GM21786 (cell line): Measurements from ENCODE around the gene SLC39A2.
"Not testable (repeated sequence)": the region's sequence is repeated elsewhere in the genome, so short reads cannot be mapped to it uniquely, and the experiment has no call there.

Source experiments
- ATAC-seq: cut with Tn5 transposase; IDR thresholded peaks from one replicate; pipeline ENCODE4 v1.9.1; 2021; ENCODE audit not compliant: unreplicated experiment

SLC39A2 gene

DNA sequence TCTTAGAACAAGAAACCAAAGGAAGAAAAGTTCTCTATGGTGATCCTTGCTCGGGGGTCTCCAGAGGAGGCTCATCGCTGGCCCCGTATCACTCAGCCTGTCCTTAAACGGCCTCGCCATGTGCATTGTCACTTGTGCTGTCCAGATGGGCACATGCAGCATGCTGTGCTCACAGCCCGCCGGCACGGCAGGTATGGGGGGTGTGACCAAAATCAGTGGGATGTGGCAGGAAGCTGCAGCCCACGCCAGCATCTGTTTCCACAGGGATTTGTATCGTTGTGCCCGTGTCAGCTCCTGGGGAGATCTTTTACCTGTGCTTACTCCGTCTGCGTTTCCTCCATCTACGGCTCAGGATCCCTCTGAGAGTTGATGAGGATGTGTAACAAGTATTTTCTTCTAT lies 2.6 kb upstream of the SLC39A2 start:
- ATAC-seq, result no peak

DNA sequence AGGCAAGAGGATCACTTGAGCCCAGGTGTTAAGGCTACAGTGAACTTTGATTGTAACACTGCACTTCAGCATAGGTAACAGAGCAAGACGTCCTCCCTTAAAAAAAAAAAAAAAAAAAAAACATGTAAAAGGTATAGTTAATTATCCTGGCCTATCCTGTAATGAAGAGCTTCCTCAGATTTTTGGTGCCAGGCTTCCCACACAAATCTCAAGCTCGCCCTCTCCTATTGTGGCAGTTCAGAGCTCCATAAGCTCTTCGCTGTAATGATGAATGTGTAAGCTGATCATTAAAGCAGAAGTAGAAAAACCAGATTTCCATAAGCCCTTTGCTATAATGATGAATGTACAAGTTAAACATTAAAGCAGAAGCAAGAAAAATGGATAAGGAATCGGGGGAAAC lies 2.0 kb upstream of the SLC39A2 start:
- no peak for ATAC-seq

DNA sequence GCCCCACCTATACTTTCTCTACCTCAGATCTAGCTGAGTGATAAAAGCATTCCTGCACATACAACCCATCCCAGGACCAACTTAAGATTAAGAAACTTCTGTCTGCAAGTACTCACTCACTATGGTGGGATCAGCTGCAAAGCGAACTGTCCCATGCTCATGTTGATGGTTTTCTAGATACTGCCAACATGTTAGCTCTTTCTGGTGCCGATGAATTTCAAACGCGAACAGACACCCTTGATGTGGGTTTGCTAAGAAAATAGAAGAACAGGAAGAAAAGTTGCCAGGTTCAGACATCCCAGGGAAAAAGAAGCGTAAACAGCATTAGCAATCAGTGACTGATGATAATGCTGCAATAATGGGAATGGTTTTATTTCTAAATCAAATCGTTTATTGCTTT lies 1.5 kb upstream of the SLC39A2 start:
- no peak for ATAC-seq

DNA sequence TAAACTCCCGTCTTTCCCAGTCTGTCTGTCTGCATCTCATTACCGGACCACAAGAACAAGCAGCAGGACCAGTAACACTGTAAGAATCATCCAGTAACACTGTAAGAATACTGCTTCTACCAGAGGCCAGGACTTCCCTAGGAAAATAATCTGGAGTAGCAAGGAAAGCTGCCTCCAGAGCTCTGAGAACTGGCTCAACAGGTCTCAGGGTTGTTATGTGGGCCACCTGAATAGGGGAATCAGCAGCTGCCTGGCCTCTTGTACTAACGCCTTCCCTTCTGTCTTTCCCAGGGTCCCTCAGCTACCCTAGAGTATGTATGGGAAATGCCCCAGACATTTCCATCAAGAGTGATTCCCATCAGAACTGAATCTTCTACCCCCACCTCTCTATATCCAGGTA lies 954 bp upstream of the SLC39A2 start:
- ATAC-seq, result no peak

DNA sequence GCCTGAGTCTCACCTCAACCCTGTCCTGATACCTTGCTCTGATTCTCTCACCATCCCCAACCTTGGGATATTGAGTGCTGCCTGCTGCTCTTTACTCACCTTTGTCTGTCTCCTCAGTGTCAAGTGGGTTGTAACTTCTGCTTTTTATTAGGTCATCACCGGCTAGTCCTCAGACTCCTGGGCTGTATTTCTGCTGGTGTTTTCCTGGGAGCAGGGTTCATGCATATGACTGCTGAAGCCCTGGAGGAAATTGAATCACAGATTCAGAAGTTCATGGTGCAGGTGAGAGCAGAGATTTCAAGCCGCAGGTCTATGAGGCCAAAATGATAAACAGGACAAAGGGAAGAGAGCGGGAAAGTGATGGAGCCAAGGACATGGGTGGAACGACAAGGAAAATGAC lies 498 bp downstream of the SLC39A2 start:
- ATAC-seq, result no peak

DNA sequence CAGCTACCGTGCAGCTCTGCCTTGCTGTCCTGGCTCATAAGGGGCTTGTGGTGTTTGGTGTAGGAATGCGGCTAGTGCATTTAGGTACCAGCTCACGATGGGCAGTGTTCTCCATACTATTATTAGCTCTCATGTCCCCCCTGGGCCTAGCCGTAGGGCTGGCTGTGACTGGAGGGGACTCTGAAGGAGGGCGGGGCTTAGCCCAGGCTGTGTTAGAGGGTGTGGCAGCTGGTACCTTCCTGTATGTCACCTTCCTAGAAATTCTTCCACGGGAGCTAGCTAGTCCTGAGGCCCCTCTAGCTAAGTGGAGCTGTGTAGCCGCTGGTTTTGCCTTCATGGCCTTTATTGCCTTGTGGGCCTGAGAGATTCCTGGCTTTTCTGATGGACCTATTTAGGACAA lies 2.1 kb downstream of the SLC39A2 start:
- ATAC-seq, result no peak

DNA sequence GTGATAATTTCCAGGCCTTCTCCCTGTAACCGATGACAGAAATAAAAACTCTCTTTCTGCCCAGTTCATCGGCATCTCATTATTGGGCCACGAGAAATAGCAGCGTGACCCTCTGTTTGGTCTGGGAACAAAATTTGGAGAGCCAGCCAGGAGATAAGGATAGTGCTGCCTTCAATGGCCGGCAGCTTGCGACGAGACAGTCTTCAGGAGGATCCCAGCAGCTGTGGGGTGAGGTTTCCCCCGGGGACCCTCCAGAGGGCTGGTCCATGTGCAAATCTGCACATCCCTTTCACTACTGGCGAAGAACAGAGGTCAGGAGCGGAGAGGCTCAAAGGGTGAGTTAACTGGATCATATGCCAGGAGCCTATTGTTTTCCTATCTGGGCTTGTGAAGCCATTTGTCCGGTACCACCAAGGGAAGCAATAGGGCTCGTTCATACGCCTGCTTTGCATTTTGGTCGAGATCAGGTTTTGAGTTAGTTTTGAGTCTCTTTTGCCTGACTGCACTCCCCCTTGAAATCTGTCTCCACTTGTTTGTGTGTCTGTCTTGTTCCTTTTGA lies 4.8 kb downstream of the SLC39A2 start:
- no peak for ATAC-seq

DNA sequence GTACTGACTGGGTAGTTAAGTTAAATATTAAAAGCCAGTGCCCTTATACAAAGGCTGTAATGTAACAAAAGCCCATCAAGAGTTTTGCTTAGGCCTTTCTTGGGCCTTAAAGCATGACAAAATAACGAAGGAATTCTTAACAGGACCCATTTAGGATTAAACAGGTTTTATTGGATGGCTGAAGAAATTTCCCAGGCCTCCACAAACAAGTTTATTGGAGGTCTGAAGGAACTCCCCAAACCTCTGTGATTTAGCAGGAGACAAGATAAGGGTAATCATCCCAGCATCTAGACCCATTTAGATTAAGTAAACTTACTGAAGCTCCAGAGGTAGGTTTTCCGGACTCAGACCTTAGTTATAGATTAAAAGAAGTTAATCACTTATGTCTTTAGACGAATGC lies 10.6 kb downstream of the SLC39A2 start:
- not testable (repeated sequence) for ATAC-seq

DNA sequence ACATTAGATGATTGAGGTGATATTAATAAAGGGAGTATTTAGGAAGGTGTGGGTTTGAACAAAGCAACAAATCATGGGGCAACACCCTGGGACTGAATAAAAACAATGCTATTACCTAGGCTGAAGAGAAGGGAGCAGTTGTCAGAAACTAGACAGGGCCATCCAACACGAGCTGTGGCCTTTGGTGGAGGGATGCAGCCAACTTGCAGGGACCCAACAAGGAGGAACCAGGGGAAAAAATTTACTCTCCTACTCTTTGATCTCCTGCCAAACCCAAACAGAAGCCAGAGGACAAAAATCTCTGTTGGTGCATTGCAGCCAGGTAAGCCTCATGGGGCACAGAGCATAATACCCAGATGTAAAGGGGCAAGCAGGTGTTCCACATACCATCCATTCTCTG lies 12.0 kb downstream of the SLC39A2 start:
- no peak for ATAC-seq

DNA sequence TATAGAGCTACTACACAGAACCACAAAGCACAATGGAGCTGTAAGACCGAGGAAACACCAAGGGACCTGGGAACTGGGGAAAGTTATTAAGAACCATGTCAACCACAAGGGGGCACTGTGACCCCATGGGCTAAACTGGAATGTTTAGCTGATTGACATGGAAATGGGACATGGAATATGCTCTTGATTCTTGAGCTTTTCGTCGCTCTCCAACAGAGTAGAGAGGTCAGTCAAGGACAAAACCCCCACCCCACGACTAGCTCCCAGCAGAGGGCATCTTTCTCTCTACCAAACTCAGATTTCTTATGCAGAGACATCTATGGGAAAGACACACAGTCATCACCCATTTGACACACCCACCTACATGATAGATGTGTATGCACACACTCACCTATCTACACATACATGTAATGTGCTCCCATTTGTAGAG lies 15.7 kb downstream of the SLC39A2 start:
- no peak for ATAC-seq

DNA sequence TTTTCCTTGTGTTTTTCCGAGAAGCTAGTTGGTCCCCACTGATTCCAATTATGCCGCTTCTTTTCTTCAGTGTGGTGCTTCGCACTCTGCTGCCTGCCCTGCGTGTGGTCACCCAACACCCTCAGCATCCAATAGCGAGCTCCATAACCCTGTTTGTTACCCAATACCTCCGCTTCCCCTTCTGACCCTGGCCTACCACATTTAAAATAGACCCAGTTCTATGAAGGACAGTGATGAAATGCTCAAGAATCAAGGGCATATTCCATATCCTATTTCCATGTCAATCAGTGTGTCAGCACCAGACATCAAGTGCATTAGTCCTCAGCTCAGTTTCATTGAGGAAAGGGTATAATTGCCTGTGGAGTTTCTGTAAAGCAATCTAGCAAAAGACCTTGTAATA lies 16.2 kb downstream of the SLC39A2 start:
- ATAC-seq, result no peak

DNA sequence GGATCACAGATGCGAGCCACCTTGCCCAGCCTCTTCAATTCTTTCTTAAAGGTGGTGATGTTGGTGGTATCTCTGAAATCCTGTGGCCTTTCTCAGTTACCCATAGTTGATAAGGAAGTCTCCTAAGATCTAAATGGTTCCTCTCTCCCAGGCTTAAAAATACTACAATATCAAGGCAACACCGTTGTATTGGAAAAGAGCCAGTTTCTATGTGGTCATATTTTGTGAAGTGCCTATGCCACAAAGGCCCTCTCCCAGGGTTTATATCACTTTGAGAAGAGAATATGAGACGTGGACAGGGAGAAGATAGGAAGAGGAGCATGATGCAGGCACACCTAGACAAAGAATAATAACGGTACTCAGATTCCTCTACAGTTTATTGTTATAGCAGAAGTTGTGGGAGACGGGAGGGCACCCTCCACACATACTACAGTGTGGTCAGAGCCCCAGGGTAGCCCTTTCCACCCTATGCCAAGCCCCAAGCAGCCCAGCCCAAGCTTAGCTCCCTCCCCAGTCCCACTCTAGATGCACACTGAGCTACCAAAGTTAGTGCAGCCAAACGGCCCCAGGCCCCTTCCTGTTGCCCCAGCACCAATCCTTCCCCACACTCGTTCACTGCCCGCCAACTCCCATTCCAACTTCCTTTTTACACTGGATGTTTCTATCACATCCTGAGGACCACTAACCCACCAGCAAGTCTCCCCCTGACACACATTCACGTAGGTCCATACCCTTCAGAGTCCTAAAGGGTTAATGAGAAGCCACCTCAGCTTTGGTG lies 17.5 kb downstream of the SLC39A2 start:
- ATAC-seq, result no peak

DNA sequence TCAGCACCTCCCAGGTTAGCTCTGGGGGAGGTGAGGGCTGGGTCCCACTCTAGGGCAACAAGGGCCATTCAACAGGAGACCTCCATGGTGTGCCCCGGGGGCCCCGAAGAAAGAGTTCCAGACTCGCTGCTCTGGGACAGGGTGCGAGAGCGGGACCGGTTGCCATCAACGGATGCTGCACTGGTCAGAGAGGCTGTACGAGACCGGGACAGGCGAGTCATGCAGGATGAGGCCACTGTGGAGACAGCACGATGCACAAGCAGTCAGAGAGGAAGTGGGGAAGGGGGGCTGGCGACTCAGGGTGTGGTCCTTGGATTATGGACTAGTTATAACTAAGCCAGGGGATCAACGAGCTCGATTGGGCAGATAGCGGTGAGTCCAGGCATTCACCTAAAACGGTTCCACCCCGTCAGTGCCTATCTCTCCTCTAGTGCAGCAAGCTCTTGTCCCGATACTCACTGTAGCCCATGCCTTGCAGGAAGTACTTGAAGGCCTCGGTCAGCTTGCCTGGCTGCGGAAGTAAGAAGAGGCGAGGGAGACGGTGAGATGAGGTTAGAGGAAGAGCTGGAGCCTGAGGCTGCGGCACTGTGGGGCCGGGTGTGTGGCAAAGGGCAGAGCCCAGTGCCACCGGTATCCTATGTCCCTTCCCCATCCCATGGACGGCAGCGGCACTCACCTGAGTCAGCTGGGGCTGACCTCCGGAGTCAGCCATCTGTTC lies 18.6 kb downstream of the SLC39A2 start:
- no peak for ATAC-seq

DNA sequence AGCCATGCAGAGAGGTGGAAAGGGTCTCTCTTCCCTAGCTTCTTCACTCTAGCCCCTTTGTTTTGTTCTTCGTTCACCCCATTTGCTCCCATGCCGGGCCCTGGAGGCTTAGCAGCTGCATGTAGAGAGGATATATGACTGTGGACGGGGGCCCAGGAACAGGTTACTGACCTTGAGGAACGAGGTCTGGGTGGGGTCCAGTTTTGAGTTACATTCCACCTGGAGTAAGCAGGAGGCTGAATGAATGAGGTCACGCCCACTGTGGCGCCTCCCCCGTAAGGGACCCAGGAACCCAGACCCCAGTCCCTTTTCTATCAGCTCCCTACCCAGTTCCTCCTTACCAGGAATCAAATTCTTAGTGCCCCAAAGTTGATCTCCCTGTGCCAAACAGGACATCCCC lies 19.2 kb downstream of the SLC39A2 start:
- ATAC-seq, result no peak

DNA sequence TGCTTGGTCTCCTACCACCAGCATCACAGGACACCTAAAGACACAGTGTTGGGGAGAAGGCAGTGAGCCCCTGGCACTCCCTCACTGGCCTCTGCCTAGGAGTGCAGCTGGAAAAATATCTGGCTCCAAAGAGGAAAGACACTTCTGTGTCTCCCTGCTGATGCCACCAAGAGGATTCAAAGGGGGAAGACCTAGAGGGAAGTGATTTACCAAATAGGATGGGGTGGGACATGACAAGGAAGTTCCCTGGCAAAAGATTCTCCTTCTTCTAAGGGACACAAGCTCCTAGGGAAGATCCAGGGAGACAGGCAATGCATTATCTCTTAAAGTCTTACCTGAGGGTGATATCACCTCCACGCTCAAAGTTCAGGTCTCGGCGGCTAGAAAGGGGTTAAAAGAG lies 19.7 kb downstream of the SLC39A2 start:
- ATAC-seq, result no peak

DNA sequence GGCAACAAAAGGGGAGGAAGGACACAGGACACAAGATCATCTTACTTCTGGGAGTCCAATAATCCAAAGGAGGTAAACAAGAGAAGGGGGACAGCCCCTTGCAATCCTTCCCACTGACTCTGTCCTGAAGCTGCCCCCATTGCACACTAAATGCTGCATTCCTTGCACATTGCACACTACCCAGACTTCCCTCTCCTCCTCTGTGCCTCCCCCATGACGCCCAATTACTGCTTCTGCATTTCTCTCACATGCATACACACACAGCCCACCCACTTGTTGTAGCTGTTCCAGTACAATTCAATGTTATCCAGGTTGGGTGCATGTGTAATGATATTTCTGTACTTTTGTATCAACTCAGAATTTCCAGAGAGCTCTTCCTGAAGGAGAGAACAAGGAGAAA lies 20.3 kb downstream of the SLC39A2 start:
- ATAC-seq, result no peak

DNA sequence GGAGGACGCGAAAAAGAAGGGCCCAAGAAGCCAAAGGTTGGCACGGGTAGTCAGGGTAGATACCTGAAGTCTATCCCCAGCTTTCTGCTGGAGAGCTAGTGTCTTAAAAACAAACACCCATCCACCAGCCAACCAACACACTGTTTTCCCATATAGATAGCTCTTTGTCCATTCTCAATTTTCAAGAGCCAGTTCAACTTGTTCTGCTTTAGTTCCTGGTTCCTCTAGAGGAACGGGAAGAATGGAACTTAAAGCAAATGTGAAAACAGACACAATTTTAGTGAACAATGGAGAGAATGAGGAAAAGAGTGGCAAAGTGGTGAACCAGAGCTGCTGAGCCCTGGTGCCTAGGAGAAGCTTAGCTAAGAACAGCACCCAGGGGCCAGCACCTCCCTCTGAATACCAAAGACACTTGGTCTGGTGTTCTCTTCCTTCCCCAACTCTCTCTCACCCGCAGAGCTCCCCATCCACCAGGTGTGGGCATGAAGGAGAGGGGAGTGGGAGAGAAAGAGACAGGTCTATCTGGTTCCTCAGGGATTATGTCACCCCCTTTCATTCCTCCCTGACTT lies 22.0 kb downstream of the SLC39A2 start:
- ATAC-seq, result no peak

DNA sequence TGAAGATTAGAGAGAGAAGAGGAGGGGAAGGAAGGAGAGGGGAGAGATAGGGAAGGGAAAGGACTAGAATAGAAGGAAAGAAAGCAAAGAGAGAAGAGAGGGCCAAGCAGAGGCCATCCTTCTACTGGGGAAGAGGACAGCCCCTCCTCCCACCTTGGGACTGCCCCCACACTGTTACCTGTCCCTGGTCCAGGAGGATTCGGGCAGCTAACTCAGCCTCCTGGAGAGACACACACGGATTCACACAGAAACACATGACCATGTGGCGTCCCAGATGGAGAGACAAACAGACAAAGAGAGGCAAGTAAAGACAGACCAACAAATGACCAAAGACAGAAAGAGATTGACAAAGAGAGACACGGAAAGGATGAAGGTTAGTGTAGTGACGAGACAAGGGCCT lies 23.6 kb downstream of the SLC39A2 start:
- ATAC-seq, result no peak

DNA sequence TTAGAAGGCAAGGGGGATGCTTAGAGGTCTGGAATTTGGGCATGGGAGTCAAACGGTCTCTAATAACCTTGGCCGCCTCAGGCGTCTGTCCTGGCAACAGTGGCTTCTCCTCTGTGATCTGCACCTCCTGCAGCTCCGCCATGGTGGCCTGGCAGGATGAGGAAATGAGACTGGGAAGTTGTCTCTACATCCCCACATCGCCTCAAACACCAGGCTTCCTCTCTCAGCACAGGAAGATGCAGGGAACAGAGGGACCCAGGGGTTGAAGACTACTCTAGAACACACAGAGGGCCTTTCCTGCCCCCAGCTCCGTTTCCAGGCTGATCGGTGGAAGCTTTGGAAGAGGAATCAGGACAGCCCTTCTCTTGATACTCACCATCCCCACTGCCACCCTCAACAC lies 24.1 kb downstream of the SLC39A2 start:
- no peak for ATAC-seq

DNA sequence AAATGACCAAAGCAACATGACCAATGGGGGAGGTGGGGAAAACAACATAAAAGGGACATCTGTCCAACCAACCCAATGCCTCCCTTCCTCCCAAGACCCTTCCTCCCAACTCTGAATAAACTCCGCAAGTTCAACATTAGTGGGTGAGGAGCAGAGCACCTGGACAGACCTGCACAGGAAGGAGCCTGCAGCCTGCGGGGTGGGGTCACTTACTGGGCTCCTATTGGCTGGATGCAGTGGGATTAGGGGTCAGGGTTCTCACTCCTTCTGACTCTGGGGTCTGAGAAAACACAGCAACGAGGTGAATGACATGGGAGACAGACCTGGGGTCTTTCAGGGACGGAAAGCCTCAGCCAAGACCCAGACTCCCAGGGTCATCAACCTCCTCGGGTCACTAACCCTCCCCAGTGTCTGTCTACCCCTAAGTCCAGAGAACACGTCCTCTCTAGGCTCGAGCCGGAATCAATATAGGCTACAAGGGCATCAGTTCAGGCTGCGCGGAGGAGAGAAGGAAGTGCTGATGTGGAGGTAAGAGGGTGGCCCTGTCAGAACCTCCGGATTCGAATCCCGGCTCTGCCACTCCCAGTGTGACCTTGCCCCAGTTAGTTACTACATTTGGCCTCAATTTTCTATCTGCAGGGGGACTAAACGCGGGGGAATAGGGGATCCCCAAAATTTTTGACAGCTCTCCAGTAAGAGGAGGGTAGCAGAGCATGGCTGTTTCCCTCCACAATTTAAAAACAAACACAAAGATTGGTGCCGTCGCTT lies 24.9 kb downstream of the SLC39A2 start:
- no peak for ATAC-seq
